KG1 (cell line): Measurements from ENCODE around the gene PRICKLE1.
A peak's percentile ranks its signal among the peaks of the same experiment; 100 is the strongest.

Experiments
- DNase-seq: peaks from one replicate; lab custom pipeline; 2025; lab: John Stamatoyannopoulos, UW

The PRICKLE1 gene

DNA sequence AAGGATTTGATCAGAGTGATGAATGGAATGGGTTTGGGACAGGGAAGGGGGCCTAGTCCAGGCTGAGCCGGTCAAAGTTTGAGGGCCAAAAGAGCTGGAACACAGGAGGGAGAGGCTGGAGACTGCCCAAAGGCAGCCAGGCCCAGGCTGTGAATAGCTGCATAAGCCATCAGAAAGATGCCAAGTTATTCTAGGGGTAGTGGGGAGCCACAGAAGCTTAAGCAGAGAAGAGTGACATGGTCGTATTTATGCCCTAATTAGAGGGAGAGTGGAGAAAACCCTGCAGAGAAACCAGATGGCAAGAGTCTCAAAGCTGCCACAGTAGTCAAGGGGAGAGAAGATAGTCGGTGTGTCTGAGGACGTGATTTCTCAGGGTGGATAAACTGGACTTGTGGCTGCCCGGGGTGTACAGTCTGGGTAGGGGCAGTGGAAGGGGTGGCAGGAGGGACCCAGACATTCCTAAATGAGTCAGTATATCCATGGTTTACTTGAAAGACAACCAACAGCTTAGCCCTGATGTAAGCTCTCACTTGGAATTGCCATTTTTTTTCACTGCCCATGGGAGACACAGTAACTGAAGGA lies 99.2 kb downstream of the PRICKLE1 start:
- DNase-seq = no peak

- DNase-seq = no peak
These were observed 103.1 kb downstream of the PRICKLE1 start for GRCh38 chr12:42486407-42486806.

- no peak for DNase-seq
These were observed 103.7 kb downstream of the PRICKLE1 start for GRCh38 chr12:42485823-42486222.

- DNase-seq = no peak
These were observed 104.5 kb downstream of the PRICKLE1 start for GRCh38 chr12:42484996-42485395.

DNA sequence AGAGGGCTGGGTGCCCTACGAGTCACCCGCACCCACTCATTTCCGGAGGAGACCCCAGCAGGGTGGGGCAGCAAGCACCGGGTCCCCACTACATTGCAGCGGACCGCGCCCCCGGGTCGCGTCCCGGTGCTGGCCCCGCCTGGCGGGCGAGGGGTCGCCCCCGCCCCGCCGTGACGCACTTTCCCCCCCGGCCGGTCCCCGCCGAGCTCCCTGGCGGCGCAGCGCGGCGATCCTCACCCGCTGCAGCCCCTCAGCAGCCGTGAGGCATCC lies 106.1 kb downstream of the PRICKLE1 start:
- DNase-seq = no peak

GRCh38 chr12:42482748-42483520 lies 106.6 kb downstream of the PRICKLE1 start:
- peak; percentile 31 for DNase-seq

DNA sequence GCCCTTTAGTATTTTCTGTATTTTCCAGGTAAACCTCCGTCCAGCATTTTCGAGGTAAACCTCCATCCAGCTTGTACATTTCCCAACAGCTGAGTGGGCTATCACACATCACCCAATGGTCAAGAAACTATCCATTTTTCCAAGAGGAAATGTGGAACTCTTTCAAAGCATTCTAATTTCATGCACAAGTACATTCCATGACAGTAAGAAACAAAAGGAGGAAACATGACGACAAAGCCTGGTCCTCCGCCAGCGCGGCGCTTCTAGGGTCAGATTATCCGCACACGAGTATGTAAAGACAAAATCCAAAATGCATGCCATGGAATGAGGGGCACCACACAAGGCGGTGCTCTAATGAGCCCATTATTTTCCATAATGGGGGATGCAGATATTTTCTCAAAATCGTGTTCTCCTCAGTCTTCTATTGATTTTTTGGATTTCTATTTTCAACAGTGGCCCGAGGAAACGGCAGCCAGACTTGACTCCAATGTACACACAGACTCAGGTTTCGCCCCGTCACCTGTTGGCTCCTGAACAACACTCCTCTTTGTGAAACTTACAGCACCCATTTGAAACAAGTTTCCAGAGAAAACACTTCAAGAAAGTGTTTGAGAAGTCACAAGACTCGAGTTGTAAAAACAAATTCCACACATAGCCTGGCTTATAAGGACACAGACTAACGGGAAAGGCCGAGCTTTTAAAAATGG lies 107.4 kb downstream of the PRICKLE1 start:
- no peak for DNase-seq

- no peak for DNase-seq
These were observed 108.2 kb downstream of the PRICKLE1 start for GRCh38 chr12:42481368-42481767.

DNA sequence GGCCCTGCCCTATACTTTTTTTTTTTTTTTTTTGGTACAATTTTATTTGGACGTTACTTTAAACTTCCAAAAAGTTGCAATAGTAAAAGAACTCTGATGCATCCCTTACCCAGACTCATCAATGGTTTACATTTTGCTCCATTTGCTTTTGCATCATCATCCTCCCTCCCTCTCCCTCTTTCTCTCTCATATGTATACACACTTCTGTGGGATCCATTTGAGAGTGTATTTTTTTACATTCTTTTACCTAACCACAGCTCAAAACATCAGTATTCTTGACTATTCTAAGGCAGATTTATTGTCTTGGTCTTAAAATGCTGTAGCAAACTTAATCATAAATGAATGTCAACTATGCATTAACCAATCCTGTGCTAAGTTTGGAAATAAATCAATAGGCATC lies 111.6 kb downstream of the PRICKLE1 start:
- no peak for DNase-seq

DNA sequence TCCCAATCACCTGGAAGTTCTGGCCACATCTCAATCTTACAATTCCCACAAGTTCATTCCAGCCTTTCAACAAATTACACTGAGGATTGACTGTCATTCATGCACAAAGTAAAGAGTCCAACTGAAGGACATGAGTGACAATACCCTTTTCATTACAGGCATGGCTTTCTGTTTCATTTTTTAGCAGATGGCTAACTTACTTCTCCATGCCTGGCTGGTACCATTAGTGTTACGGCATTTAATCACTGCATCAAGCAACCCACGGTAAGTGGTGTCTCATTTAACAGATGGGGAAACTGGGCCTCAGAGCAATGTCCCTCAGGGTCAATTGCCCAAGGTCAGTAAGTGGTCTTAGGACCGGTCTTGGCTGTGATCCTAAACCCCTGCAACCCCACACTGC lies 114.4 kb downstream of the PRICKLE1 start:
- DNase-seq = no peak

GRCh38 chr12:42474391-42474790 lies 115.2 kb downstream of the PRICKLE1 start:
- no peak for DNase-seq

DNA sequence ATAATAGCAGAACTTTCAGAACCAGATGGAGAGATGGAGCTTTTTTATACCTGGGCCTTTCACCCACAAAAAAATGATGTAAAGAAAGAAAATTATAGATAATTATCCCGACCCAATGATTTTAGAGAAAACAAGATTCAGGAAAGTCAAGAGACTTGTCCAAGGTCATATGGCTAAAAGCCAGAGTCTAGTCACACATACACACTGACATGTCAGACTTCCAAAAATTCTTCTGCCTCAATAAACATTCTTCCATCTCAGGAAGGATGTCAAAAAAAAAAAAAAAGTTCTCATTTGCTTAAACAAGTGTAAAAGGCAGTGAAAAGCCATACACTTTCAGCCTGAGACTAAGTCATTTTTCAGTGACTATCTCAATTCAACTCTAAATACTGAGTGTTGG lies 116.0 kb downstream of the PRICKLE1 start:
- DNase-seq = no peak

DNA sequence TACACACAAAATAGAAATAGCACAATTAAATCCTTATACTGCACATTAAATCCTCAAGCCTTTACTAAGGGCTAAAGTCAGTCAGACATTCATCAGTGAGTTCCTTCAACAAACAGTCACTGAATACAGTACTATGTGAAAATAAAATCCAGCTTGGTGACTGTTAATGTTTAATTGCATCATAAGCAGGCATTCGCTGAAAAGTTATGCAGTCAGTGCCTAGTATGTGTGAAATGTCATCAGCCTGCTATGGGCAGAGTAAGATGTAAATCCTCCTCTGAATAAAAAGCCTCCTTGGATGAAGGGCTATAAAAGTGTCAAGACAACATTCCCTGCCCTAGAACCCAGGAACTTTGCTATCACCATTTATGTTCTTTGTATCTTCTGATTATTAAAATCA lies 116.4 kb downstream of the PRICKLE1 start:
- no peak for DNase-seq

DNA sequence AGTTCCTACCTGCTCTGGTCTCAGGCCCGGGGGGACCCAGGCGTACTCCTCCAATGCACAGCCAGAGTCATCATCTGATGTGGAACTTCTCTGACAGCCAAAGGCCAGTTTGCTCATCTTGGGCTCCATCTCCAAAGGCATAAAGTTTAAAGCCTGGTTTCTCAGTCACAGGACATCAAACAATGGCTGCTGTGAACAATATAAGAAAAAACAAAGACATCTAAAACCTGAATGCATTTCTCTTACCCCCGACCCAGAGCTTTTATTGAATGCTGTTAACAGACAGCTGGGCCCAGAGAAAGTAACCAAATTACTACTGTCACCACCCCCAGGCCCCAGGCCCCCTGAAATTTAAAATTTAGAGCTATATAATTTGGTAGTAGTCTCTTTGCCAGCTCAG lies 117.2 kb downstream of the PRICKLE1 start:
- DNase-seq = no peak

- DNase-seq = peak; percentile 60
These were observed 120.0 kb downstream of the PRICKLE1 start for GRCh38 chr12:42469355-42470175.

- peak; percentile 60 for DNase-seq
These were observed 120.6 kb downstream of the PRICKLE1 start for GRCh38 chr12:42468921-42469320.

- no peak for DNase-seq
These were observed 121.2 kb downstream of the PRICKLE1 start for GRCh38 chr12:42468341-42468821.

DNA sequence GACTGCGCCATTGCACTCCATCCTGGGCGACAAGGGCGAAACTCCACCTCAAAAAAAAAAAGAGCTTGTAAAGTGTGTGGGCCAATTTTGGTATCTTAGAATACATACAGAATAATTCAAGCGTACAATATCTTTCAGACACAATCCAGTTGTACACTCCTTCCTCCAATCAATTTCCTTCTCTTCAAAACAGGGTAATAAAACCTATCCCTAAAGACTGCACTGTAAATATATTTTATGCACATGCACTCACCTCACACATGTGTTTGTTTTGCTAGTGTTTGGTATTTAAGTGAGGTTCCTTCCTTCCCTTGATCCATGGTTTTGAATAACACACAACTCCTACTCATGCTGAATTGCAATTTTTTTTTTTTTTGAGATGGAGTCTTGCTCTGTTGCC lies 125.9 kb downstream of the PRICKLE1 start:
- no peak for DNase-seq

DNA sequence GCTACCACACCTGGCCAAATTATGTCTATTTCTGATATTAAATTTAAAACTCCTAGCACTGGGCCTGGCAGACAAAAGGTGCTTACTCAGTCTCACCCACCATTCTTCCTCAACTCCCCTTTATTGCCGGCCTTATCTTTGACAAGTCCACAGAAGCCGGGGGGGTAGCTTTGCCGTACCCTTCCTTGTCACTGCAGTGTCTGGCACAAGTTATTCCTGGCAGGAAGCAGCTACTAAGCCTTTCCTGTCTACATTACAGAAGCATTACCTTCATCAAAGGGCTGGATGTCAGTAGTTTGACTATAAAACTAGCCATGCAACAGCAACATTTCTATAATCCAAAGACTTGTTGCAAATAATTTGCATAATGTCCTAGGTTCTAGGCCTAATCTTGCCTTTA lies 127.1 kb downstream of the PRICKLE1 start:
- no peak for DNase-seq

GRCh38 chr12:42459336-42459847 lies 130.2 kb downstream of the PRICKLE1 start:
- no peak for DNase-seq

- DNase-seq = no peak
These were observed 131.0 kb downstream of the PRICKLE1 start for GRCh38 chr12:42458575-42458974.

DNA sequence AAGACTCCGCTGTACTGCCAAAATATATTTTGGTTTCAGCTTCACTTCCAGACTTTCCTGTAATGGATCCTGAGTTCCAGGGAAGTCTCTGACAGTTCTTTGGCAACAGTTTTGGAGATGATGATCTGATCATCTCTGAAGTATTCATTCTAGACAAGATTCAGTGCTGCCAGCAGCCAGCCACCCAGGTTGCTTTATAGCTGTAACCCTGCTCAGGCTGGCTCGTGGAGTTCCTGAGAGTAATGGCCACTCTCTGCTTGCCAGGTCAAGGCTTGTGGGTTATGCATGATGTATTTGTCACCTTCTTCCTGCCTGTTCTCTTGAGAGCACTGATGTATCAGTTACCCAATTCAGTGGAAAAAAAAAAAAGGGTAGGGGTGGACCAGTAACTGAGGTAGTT lies 139.3 kb downstream of the PRICKLE1 start:
- no peak for DNase-seq
